OCI-LY1 (cell line): ENCODE results near the gene MED15.

Experiments
- EZH2 ChIP-seq: fragments of 200-600 bp; sonication (generic), shearing (Covaris generic); IDR thresholded peaks from 2 replicates; pipeline ENCODE4 v1.8.0; 2017; ENCODE audit warnings: borderline replicate concordance, mixed run types, mild to moderate bottlenecking, antibody characterized with exemption, low read length, moderate library complexity, mixed read lengths
- TF ChIP-seq, protein P1 (sequence below): fragments of 200-600 bp; sonication (generic), shearing (Covaris generic); IDR thresholded peaks from 2 replicates; pipeline ENCODE4 v1.5.1; 2017; ENCODE audit warnings: mild to moderate bottlenecking, antibody characterized with exemption, low read length, moderate library complexity, mixed read lengths

DNA sequence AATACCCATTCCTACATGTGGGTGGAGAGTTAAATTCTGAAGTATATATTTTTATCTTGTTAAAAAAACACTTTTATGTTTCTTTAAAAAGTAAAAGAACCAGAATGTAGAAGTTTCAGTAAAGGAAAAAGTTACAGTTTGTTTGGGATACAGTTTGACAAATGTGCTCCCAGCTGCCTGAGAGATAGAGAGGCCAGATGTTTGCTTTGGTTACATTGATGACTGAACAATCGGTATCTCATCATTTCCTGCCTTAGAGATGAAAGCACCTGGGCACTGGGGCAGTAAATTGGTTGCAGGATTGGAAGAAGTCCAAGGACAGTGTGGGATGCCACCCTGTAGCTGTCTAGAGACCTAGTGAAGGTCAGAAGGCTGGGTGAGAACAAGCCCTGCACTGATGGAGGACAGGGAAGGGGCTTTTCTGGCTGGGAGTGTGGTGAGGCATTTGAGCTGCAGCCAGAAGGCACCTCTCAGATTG is 16.6 kb downstream of the MED15 start:
- TF ChIP-seq EZH2 = no peak
- TF ChIP-seq, protein P1, sequence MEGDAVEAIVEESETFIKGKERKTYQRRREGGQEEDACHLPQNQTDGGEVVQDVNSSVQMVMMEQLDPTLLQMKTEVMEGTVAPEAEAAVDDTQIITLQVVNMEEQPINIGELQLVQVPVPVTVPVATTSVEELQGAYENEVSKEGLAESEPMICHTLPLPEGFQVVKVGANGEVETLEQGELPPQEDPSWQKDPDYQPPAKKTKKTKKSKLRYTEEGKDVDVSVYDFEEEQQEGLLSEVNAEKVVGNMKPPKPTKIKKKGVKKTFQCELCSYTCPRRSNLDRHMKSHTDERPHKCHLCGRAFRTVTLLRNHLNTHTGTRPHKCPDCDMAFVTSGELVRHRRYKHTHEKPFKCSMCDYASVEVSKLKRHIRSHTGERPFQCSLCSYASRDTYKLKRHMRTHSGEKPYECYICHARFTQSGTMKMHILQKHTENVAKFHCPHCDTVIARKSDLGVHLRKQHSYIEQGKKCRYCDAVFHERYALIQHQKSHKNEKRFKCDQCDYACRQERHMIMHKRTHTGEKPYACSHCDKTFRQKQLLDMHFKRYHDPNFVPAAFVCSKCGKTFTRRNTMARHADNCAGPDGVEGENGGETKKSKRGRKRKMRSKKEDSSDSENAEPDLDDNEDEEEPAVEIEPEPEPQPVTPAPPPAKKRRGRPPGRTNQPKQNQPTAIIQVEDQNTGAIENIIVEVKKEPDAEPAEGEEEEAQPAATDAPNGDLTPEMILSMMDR = no peak
